Raji (cell line): ENCODE data around the gene IL1RAP.

Experiments
- POLR2A ChIP-seq: IDR thresholded peaks from 2 replicates; pipeline ENCODE4 v1.6.1; 2011; ENCODE audit warnings: low read depth, low read length, control low read depth; ENCODE audit not compliant: insufficient read depth

IL1RAP gene

GRCh38 chr3:190499122-190499521 is 14.8 kb upstream of the IL1RAP start:
- no peak for TF ChIP-seq POLR2A

DNA sequence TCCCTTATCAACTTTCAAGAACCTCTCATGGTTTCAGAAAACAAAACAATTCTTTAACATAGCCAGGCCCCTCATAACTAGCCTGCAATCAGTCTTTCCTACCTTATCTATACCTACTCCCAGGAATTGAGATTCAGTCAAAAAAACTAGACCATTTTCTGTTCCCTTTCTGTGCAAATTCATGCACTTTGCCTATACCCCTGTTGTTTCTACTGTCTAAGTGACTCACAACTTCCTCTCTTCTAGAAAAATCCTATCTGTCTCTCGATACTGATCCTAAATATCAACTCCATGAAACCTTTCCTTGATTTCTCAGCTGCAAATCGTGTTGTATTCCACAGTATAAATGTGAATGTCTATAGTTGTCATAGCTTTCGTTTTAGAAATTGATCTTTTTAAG is 10.9 kb upstream of the IL1RAP start:
- no peak for TF ChIP-seq POLR2A

DNA sequence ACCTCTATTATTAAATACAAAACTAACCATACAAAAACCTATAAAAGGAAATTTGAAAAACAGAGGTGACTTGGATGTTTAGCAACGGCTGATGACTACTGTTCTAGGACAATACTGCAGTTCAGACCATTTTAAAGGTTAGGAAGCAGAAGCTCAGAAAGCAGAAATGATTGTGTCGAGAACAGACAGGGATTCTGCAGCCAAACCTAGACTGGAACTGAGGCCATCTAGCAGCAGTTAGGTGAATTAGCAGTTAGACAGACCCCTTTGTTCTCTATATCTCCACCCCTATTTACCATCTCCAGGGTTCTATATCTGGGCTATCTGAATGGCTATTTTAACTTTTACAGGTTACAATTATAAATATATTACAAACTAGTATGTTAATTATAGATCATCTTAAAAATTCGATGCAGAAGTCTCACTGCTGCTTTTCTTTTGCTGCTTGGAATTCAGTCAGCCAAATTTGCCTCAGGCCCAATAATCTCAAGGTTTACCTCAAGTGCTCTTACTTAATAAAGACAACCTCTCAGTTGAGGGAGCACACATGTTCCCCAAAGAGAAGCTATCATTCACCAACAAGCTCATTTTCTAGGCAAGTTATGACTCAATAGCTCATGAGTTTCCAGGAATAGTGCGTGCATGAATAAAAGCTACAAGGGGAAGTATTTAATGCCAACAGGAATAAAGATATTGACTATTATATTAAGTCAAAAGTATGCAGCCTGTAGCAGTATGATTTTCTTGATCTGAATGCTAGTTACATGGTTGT is 9.3 kb upstream of the IL1RAP start:
- TF ChIP-seq POLR2A: no peak

DNA sequence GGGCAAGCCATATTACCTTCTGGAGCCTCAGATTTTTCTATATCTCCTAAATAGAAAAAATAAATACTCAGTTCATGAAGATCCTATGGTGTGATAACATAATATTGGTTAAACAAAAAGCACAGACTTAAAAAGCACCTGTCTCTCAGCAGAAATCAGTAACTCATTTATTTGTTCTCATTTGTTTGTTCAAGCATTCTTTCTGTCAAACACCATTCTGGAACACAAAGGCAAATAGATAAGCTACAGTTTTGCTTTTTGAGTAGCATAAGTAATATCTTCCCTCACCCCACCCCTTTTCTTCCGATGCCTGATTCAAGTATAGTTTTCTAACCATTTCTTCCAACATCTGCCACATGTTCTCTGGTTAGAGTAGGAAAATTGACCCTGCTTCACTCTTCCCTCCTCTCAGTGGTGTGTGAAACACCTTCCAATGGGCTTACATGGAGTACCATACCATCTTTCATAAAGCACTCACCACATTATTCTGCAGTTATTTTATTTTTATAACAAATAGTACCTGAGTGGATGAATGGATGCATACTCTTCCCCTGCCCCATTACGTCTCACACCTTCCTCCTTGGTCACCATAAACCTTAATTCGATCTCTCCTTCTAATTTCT is 8.4 kb upstream of the IL1RAP start:
- no peak for TF ChIP-seq POLR2A

DNA sequence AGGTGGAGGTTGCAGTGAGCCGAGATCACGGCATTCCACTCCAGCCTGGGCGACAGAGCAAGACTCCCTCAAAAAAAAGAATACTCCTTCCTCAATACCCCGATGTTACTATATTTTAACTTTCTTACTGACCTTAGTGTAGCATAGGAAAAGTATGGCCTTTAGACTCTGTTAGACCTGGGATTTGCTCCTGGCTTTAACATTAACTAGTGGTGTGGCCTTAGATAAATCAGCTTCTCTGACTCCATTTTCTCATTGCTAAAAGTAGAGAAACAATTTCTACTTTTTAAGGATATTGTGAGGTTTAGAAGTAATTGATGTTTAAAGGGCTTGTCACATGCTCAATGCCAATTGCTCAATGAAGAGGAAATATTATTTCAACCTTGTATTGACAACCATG is 7.6 kb upstream of the IL1RAP start:
- no peak for TF ChIP-seq POLR2A

DNA sequence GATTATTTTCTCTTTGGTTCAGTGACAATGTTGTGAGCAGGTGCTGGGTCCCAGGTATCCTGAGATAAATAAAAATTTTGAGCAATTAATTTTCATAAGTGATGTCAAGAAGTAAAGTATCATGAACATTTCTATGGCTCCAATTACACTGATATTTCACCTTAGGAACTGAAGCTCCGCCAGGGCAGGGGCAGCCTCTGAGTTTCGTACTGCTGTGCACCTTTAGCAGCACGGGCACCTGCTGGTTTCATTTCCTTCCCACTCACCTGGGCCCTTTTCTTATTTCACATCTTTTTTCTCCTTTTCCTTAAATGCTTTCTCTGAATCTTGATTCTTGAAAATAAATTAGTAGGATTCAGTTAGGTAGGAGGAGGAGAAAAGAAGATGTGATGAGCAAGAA is 1.2 kb upstream of the IL1RAP start:
- no peak for TF ChIP-seq POLR2A

DNA sequence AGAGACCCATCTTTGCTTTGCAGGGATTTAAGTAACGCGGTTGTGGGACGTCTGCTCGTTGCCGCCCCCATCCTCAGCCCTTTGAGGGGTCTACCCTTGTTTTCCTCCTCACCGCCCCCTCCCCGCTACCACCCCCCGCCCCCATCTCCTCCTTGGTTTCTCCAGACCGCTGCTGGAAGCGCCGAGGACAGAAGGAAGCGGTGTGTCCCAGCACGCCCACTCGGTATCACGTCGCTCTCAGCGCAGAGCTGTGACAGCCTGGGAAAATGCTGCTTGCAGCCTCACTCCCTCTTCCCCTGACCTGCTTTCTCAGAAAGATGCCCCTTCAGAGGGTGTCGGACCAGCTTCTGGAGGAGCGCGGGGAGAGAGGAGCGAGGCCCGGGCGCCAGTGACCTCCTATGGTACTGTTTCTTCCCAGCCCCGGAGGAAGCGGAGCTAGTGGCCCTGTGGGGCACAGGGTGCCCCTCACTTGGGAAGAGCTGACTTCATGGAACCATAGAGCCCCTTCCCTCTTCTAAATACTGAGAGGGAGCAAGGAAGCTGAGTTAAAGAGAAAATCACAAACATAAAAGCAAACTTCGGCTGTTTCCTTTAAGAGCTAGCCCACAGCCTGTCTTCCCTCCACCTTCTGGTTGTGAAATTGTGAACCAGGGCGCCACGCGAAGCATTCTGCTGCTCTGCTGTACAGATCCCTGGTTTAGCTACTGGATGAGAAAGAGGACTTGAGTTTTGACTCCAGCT is 698 bp downstream of the IL1RAP start:
- no peak for TF ChIP-seq POLR2A

DNA sequence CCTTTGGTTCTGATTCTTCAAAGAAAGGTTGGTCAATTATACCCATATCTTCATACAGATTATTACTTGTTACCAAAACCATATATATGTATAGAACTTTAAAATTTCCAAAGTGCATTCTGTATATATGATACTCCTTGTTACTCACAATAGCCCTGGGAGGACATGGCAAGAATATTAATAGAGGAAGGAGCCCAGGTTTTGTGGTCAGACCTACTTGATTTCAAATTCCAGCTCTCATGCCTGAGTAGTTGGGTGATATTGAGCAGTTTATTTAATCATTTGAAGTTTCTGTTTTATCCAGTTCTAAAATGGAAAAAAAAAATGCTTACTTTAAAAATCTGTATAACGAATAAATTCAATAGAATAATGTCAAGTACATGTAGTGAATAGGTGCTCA is 2.5 kb downstream of the IL1RAP start:
- no peak for TF ChIP-seq POLR2A

- TF ChIP-seq POLR2A: no peak
Observed at GRCh38 chr3:190517687-190518086, 3.8 kb downstream of the IL1RAP start.

- TF ChIP-seq POLR2A: no peak
Observed at GRCh38 chr3:190519886-190520285, 6.0 kb downstream of the IL1RAP start.

GRCh38 chr3:190521998-190522397 is 8.1 kb downstream of the IL1RAP start:
- no peak for TF ChIP-seq POLR2A

GRCh38 chr3:190522621-190523222 is 8.8 kb downstream of the IL1RAP start:
- no peak for TF ChIP-seq POLR2A

- TF ChIP-seq POLR2A: no peak
Observed at GRCh38 chr3:190524942-190525341, 11.1 kb downstream of the IL1RAP start.

GRCh38 chr3:190525634-190526033 is 11.7 kb downstream of the IL1RAP start:
- no peak for TF ChIP-seq POLR2A
